NCI-H2196 treated with DMSO at 0.1 percent for 48 hours (cell line): ENCODE results near the gene PROM2.

Source experiments
- DNase-seq: peaks from one replicate; lab custom pipeline; 2025; ENCODE audit not compliant: unreplicated experiment; lab: John Stamatoyannopoulos, UW

The PROM2 gene

GRCh38 chr2:95284886-95285541 lies 10.8 kb downstream of the PROM2 start:
- no peak for DNase-seq

- no peak for DNase-seq
Measured at GRCh38 chr2:95285542-95285932, 11.3 kb downstream of the PROM2 start.

GRCh38 chr2:95287336-95287735 lies 13.1 kb downstream of the PROM2 start:
- DNase-seq = no peak

GRCh38 chr2:95287806-95288205 lies 13.6 kb downstream of the PROM2 start:
- DNase-seq = no peak

GRCh38 chr2:95289253-95289652 lies 15.0 kb downstream of the PROM2 start:
- no peak for DNase-seq

- DNase-seq = no peak
Measured at GRCh38 chr2:95291222-95291621, 17.0 kb downstream of the PROM2 start.

- DNase-seq = no peak
Measured at GRCh38 chr2:95292623-95293260, 18.5 kb downstream of the PROM2 start.

- no peak for DNase-seq
Measured at GRCh38 chr2:95294579-95295250, 20.5 kb downstream of the PROM2 start.

- no peak for DNase-seq
Measured at GRCh38 chr2:95295376-95295775, 21.1 kb downstream of the PROM2 start.

GRCh38 chr2:95296011-95296410 lies 21.8 kb downstream of the PROM2 start:
- DNase-seq = peak; percentile 86

- DNase-seq = peak; percentile 79
Measured at GRCh38 chr2:95296880-95297487, 22.7 kb downstream of the PROM2 start, which contains the start of gene KCNIP3. KCNIP3 (plus strand) TSS chr2:95297347; CDS start chr2:95297439, 92 bp downstream.

- no peak for DNase-seq
Measured at GRCh38 chr2:95297639-95298395, 23.6 kb downstream of the PROM2 start.

GRCh38 chr2:95298486-95299111 lies 24.4 kb downstream of the PROM2 start:
- DNase-seq = no peak

GRCh38 chr2:95299961-95300360 lies 25.7 kb downstream of the PROM2 start:
- DNase-seq = no peak

GRCh38 chr2:95300450-95300849 lies 26.2 kb downstream of the PROM2 start:
- peak; percentile 72 for DNase-seq

GRCh38 chr2:95301186-95301585 lies 26.9 kb downstream of the PROM2 start:
- DNase-seq = no peak

- DNase-seq = no peak
Measured at GRCh38 chr2:95301876-95302641, 27.8 kb downstream of the PROM2 start.

GRCh38 chr2:95303191-95303919 lies 29.1 kb downstream of the PROM2 start:
- no peak for DNase-seq

GRCh38 chr2:95305380-95306061 lies 31.3 kb downstream of the PROM2 start:
- no peak for DNase-seq
